ENCODE results near the gene ATG16L2.

Gene ATG16L2
- total RNA-seq: 75.6 to 82.5 reads per million in 2 donors

DNA sequence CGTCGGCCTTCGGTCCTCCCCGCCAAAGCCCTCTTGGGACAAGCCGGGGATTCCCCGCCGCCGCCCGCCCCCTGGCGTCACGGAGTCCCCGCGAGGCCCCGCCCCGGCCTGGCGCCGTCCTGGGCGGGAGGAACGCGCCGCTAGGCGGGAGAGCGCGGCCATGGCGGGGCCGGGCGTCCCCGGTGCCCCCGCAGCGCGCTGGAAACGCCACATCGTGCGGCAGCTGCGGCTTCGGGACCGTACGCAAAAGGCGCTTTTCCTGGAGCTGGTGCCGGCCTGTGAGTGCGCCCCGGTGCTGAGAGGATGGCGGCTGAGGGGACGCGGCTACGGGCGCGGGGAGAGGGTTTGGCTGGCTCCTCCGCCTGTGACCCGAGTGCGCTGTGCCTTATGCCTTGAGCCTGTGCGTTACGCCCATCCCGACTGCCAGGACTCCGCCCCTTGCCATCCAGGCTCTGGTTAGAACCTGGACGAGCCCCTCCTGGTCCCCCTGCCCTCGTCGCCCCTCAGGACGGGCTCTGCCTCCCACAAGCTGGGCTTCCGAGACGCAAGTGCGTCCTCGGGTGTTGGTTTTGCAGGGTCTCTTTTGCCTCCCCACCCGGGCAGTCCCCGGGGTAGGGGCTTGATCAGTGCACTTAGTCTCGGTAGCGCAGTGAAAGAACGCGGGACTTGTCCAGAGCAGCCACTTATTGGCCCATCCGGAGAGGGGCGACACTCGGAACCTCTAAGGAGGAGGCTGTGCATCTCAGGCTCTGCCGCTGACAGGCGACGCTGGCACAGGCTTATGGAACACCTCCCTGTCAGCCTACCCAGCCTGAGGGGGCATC lies at the start of gene ATG16L2:
TSS of gene ATG16L2 (plus strand) at position 126 of the 824 bp plus-strand sequence. CDS start at position 161, 35 bp downstream.
- DNase-seq: peak; percentile 86

DNA sequence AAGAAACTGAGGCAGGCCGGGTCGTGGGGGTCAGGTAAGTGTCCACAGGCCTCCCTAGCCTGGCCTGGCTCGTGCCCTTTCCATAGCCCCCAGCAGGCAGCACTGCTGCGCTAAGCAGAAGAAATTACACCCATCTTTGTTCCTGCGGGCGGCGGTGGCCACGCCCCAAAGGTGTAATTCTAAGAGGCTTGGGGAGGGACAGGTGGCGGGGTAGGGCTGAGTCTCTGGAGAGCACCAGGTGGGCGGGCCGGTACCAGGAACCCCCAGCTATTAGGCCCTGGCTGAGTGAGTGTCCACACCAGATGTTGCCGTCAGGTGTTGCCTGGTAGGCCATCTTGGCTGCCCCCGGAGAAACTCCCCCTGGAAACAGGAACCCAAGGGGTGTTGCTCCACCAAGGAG lies 49.7 kb upstream of the ATG16L2 start:
- DNase-seq: no peak

DNA sequence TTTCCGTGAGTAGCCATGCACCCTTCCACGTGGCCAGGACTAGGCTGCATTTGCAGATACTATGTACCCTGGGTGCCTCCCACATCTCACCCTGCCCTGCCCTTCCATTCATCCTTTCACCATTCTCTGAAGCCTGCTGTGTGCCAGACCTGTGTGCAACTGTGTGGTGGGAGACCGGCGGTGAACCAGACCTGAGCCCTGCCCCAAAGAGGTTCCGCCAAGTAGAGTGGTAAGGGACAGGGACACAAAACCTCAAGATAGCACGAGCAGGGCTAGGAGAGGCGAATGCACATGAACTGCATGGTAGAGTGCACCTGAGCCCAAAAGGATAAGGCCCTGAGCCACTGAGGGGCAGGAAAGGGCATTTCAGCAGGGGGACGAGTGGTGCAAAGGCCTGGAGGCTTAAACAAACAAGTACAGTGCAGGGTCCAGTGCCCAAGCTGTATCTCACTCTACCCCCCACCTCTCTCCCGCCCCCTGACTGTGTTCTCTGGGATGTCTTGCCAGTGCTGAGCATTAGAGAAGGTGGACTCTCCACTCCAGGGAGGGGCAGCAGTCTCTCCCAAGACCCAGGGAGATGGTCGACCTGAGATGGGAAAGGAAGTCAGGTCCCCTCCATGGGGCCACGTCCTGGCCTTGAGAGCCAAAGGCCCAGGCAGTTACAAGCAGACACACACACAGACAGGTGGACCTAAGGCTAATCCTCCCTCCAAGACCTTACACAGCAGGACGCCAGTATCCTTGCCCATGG lies 47.9 kb upstream of the ATG16L2 start:
- DNase-seq: no peak

- no peak for DNase-seq
Measured at GRCh38 chr11:72767203-72768062, 46.8 kb upstream of the ATG16L2 start.

- no peak for DNase-seq
Measured at GRCh38 chr11:72768581-72768980, 45.6 kb upstream of the ATG16L2 start.

DNA sequence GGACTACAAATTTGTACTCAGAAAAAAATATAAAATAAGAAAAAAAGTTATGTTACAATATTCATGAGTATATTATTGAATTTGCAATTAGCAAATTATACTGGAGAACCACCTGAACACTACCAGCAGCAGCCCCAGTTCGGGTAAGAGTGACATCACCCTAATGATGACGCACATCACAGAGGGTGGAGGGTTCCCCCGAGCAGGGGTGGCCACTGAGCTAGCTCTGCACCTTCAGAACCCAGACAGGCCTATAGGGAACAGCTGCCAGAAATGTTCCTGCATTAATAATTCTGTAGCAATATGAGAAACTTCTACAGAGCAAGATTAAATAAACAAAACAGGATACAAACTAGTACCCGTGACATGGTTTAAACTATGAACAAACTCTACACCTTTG lies 44.5 kb upstream of the ATG16L2 start:
- DNase-seq: no peak

GRCh38 chr11:72770799-72771198 lies 43.4 kb upstream of the ATG16L2 start:
- no peak for DNase-seq

- DNase-seq: no peak
Measured at GRCh38 chr11:72771507-72771906, 42.7 kb upstream of the ATG16L2 start.

- no peak for DNase-seq
Measured at GRCh38 chr11:72772059-72772458, 42.2 kb upstream of the ATG16L2 start.

DNA sequence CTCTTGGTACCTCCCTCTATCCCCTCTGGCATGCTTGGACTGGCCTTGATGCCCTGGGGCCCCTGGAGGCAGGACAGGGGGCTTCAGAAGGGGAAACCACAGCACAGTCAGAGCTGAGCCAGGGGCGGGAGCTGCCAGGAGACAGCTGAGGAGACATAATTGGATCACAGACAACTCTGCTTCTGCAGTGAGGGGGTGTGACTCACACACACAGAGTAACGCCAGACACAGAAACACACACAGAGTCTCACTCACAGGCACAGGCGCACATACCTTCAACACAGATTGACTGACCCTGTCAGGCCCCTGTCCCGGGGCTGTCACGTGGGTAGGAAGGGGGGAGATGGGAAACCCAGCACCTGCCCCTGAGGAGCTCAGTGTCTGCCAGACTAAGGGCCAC lies 40.9 kb upstream of the ATG16L2 start:
- no peak for DNase-seq

DNA sequence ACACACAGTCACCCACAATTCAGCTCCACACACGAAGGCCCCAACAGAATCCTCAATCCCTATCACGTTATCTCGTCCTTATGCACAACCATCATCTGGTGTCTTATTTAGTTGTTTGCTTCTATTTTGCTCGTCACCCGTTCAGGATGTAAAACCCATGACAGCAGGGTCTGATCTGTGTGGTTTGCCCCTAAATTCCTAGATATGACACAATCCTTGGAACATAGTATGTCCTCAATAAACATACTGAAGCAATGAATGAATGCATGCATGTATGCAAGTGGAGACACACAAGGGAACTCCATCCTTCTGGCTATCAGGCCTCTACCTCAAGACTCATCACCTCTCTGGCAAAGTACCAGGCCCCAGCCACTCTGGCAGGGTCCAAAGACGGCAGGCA lies 40.5 kb upstream of the ATG16L2 start:
- DNase-seq: no peak

GRCh38 chr11:72774499-72774898 lies 39.7 kb upstream of the ATG16L2 start:
- DNase-seq: no peak

DNA sequence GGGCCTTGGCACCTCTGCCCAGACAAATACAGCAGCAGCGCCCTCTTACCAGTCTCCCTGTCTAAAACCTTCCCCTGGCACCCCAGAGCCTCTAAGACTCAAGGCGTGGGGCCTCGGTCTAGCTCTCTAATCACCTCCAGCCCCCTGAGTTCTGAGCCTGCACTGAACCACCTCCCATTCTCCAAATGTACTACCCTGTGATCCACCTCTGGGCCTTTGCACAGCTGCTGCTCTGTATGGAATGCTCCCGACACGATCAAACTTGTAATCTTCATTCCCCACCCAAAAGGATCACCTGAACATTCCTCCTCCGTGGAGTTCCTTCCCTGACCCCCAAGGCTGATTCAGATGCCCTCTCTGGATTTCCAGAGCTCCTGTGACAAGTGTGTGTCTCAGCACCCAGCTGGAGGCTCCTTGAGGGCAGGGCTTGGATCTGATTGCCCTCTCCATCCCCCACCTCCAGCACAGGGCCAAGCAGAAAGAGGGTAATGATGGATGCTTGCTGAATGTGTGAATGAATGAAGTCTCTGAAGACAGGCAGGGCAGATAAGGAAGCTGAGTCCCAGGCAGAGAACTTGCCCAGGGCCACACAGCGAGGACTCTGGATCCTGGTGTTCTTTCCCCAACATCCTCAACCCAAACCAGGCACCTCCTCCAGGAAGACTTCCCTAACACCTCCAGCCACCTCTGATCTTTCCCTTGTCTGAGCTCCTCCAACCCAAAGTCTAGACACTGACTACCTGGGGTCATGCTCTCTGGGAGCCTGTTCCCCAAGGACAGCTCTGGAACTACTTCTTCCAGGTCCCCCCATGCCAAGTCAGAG lies 38.7 kb upstream of the ATG16L2 start:
- no peak for DNase-seq

- DNase-seq: no peak
Measured at GRCh38 chr11:72776117-72776843, 37.9 kb upstream of the ATG16L2 start.

- DNase-seq: no peak
Measured at GRCh38 chr11:72776844-72777754, 37.1 kb upstream of the ATG16L2 start.

- no peak for DNase-seq
Measured at GRCh38 chr11:72777755-72778278, 36.4 kb upstream of the ATG16L2 start.

DNA sequence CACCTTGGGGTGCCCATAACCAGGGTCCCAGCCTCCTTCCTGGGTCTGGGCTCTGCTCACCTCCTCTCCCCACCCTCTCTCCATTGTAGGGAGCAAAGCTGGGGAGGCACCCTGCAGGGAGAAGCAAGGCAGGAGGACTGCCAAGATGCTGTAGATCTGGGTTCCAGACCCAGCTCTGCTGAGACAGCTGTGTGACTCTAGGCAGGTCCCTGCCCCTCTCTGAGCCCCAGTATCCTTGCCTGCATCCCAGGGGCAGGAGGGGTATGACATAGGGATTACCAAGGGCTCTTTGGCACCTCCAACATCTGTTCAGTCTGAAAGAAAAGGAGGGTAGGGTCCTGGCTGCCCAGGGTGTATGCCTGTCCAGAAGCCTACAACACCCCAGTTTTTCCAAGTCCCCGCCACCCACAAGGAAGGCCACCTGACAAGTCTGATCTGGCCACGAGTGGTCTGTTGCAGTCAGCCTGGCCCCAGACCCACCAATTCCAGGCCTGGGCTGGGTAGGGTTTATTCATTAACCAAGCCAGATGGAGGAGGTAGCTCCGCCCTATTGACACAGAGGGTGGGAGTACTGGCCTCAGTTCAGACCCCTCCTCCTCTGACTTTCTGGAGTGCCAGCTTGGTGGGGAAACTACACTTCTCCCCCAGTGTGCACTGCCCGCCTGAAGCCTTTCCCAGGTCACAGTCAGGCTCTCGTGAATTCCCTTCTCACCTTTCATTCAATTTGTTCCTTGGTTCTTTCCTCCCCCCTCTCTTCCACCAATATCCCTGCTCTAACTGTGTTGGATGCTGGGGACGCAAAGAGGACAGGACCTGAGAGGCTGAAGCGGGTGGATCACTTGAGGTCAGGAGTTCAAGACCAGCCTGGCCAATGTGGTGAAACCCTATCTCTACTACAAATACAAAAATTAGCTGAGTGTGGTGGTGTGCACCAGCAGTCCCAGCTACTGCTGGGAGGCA lies 35.4 kb upstream of the ATG16L2 start:
- no peak for DNase-seq

- no peak for DNase-seq
Measured at GRCh38 chr11:72779495-72780128, 34.6 kb upstream of the ATG16L2 start.

Measured in T-helper 9 cell (primary cell).